Effector memory CD4-positive, alpha-beta T cell (primary cell): Measurements from ENCODE around the gene INTU.

Experiments
- DNase-seq, 3 donors: peaks; one replicate each; pipeline ENCODE4 v3.0.0-alpha.2; 2020
- H3K27ac ChIP-seq: 2 replicates; pipeline ENCODE4 v1.7.0; 2013; ENCODE audit warnings: mild to moderate bottlenecking, low read length, moderate library complexity; ENCODE audit not compliant: insufficient read depth, poor library complexity, severe bottlenecking
- H3K27me3 ChIP-seq: replicated peaks from 2 replicates; pipeline ENCODE4 v1.7.0; 2013; ENCODE audit warnings: mild to moderate bottlenecking, low read length; ENCODE audit not compliant: insufficient read depth, control insufficient read depth, poor library complexity, severe bottlenecking
- H3K36me3 ChIP-seq: 2 replicates; pipeline ENCODE4 v1.7.0; 2013; ENCODE audit warnings: mild to moderate bottlenecking, low read length, moderate library complexity; ENCODE audit not compliant: control insufficient read depth, insufficient read depth
- H3K4me1 ChIP-seq: 2 replicates; pipeline ENCODE4 v1.7.0; 2013; ENCODE audit warnings: low read length, mild to moderate bottlenecking; ENCODE audit not compliant: control insufficient read depth, insufficient read depth, poor library complexity, severe bottlenecking
- H3K4me3 ChIP-seq: 2 replicates; pipeline ENCODE4 v1.7.0; 2013; ENCODE audit warnings: low read length, low read depth, mild to moderate bottlenecking; ENCODE audit not compliant: insufficient read depth, poor library complexity, severe bottlenecking
- H3K9me3 ChIP-seq: 2 replicates; pipeline ENCODE4 v1.7.0; 2013; ENCODE audit warnings: mild to moderate bottlenecking, low read length, moderate library complexity; ENCODE audit not compliant: control insufficient read depth

The INTU gene

GRCh38 chr4:127668770-127669169, 36.0 kb downstream of the INTU start:
- Histone ChIP-seq H3K27me3 (no peaks in the 10 kb centered on the region), H3K4me1 (no peaks in the 10 kb centered on the region), H3K27ac (no peak overlapping the region), H3K36me3 (no peaks in the 10 kb centered on the region), H3K4me3 (no peak overlapping the region), H3K9me3 (no peaks in the 10 kb centered on the region)
- DNase-seq: no peak

GRCh38 chr4:127669691-127670090, 36.9 kb downstream of the INTU start:
- no peak for DNase-seq
- H3K27ac ChIP-seq: no peak overlapping the region
- no peaks in the 10 kb centered on the region for H3K27me3 ChIP-seq
- H3K9me3 ChIP-seq: no peaks in the 10 kb centered on the region
- H3K4me1 ChIP-seq: no peaks in the 10 kb centered on the region
- H3K4me3 ChIP-seq: no peak overlapping the region
- H3K36me3 ChIP-seq: no peaks in the 10 kb centered on the region

DNA sequence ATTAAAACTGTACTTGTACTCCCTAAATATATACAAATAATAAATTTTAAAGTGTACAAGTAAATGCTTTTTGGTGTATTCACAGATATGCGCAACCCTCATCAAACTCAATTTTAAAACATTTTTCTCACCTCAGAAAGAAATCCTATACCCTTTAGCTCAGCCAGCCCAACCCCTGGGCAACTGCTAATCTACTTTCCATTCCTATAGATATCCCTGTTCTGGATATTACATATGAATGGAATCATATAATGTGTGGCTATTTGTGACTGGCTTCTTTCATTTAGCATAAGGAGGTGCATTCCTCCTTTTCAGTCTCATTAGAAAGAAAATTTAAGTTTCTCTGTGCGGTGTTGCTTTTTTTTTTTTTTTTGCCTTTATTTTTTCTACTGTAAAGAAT, 39.4 kb downstream of the INTU start:
- H3K27me3 ChIP-seq: no peaks in the 10 kb centered on the region

DNA sequence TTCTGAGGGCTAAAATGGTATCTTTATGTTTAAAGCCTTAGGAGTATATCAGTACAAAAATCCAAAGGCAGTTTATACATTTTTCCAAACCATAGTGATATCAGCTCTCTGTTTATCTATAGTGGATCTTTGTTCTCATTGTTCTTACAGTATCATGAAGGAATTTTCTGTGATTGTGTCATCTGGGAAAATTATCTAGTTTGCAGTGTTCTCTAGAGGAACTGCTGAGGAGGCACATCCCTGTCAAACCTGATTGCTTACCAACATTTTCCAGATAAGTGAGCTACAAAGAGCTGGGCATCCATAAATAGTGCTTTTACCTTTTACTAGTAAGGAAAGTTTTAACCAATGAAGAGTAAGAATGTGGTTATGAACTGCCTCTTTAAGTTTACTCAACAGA, 52.5 kb downstream of the INTU start:
- Histone ChIP-seq H3K36me3 (no peaks in the 10 kb centered on the region), H3K27me3 (no peaks in the 10 kb centered on the region), H3K27ac (no peak overlapping the region), H3K4me1 (no peaks in the 10 kb centered on the region), H3K9me3 (no peaks in the 10 kb centered on the region), H3K4me3 (no peak overlapping the region)
- no peak for DNase-seq

More for the DNA sequence above, 39.4 kb downstream of the INTU start:
- H3K9me3 ChIP-seq: no peaks in the 10 kb centered on the region
- no peaks in the 10 kb centered on the region for H3K4me1 ChIP-seq
- no peak for DNase-seq
- no peak overlapping the region for H3K4me3 ChIP-seq
- no peaks in the 10 kb centered on the region for H3K36me3 ChIP-seq
- H3K27ac ChIP-seq: no peak overlapping the region

- H3K4me1 ChIP-seq: no peaks in the 10 kb centered on the region
- no peak for DNase-seq
- H3K27ac ChIP-seq: no peak overlapping the region
- H3K27me3 ChIP-seq: no peaks in the 10 kb centered on the region
- H3K36me3 ChIP-seq: no peaks in the 10 kb centered on the region
- no peaks in the 10 kb centered on the region for H3K9me3 ChIP-seq
- H3K4me3 ChIP-seq: no peak overlapping the region
These were observed 53.9 kb downstream of the INTU start for GRCh38 chr4:127686658-127687057.

GRCh38 chr4:127687580-127687979, 54.8 kb downstream of the INTU start:
- no peak for DNase-seq
- Histone ChIP-seq H3K27ac (no peak overlapping the region), H3K4me1 (no peaks in the 10 kb centered on the region), H3K27me3 (no peaks in the 10 kb centered on the region), H3K36me3 (no peaks in the 10 kb centered on the region), H3K4me3 (no peak overlapping the region), H3K9me3 (no peaks in the 10 kb centered on the region)

- Histone ChIP-seq H3K9me3 (no peaks in the 10 kb centered on the region), H3K27me3 (no peaks in the 10 kb centered on the region), H3K36me3 (no peaks in the 10 kb centered on the region), H3K27ac (no peak overlapping the region), H3K4me3 (no peak overlapping the region), H3K4me1 (no peaks in the 10 kb centered on the region)
- DNase-seq: no peak
These were observed 66.0 kb downstream of the INTU start for GRCh38 chr4:127698789-127699200.

- H3K4me3 ChIP-seq: no peak overlapping the region
- H3K27me3 ChIP-seq: no peaks in the 10 kb centered on the region
- no peak for DNase-seq
- H3K4me1 ChIP-seq: no peaks in the 10 kb centered on the region
- H3K9me3 ChIP-seq: no peaks in the 10 kb centered on the region
- H3K36me3 ChIP-seq: no peaks in the 10 kb centered on the region
- no peak overlapping the region for H3K27ac ChIP-seq
These were observed 76.2 kb downstream of the INTU start for GRCh38 chr4:127708985-127709384.

- no peak overlapping the region for H3K27ac ChIP-seq
- H3K36me3 ChIP-seq: no peaks in the 10 kb centered on the region
- no peak for DNase-seq
- H3K4me1 ChIP-seq: no peaks in the 10 kb centered on the region
- no peak overlapping the region for H3K4me3 ChIP-seq
- no peaks in the 10 kb centered on the region for H3K27me3 ChIP-seq
- no peaks in the 10 kb centered on the region for H3K9me3 ChIP-seq
These were observed 76.7 kb downstream of the INTU start for GRCh38 chr4:127709456-127709855.

- no peaks in the 10 kb centered on the region for H3K36me3 ChIP-seq
- no peak for DNase-seq
- no peaks in the 10 kb centered on the region for H3K27me3 ChIP-seq
- H3K4me1 ChIP-seq: no peaks in the 10 kb centered on the region
- H3K4me3 ChIP-seq: no peak within 1 kb of the TSS
- no peaks in the 10 kb centered on the region for H3K9me3 ChIP-seq
- H3K27ac ChIP-seq: no peak within 1 kb of the TSS
These were observed 97.6 kb downstream of the INTU start, which contains the start of gene SLC25A31 for GRCh38 chr4:127730142-127730913. TSS of gene SLC25A31 (plus strand) at chr4:127730400. CDS start at chr4:127730546, 146 bp downstream.
